Right lobe of liver (tissue), 4 donors: Measurements from ENCODE around the gene MCM8.

Source experiments
- CTCF ChIP-seq, 4 donors: fragments of 200-600 bp in 3 of 4; fragments of 450-650 bp in 1 of 4; IDR thresholded peaks; one replicate each; pipeline versions ENCODE4 v1.5.1 to v1.8.0; 2016 to 2022; ENCODE audit warnings: antibody characterized with exemption in 4 of 4, mild to moderate bottlenecking in 2 of 4
- POLR2A ChIP-seq: fragments of 450-650 bp; IDR thresholded peaks from one replicate; pipeline ENCODE4 v1.6.1; 2017; ENCODE audit warnings: antibody characterized with exemption, mild to moderate bottlenecking
- donor health status: DM: no; HTN: no; CAD: no.
- donor health status: DM: no; HTN: no; CAD: no.
- donor health status: DM: no; HTN: yes; CAD: no.

- TF ChIP-seq POLR2A (no peak), CTCF (IDR thresholded peaks at IDR 0.05) (no peak)
These were observed 85.8 kb downstream of the MCM8 start for GRCh38 chr20:6036213-6036612.
